PFSK-1 (cell line): ENCODE measurements around the gene CHL1.

ENCODE experiments used
- FOXP2 ChIP-seq: optimal IDR thresholded peaks from 2 replicates; pipeline ENCODE3; 2011; ENCODE audit warnings: borderline replicate concordance, control low read depth, inconsistent platforms; ENCODE audit not compliant: insufficient read depth; ENCODE audit errors: extremely low read length, extremely low read depth
- POLR2AphosphoS5 ChIP-seq: IDR thresholded peaks from 2 replicates; pipeline ENCODE4 v1.6.1; 2012; ENCODE audit warnings: low read depth, mild to moderate bottlenecking, control low read depth, low read length, moderate library complexity
- REST ChIP-seq, 2 experiments: IDR thresholded peaks; 2 replicates each; pipeline versions ENCODE4 v1.6.1 to v1.8.0; 2011 to 2012; ENCODE audit warnings: low read depth in 2 of 2, low read length in 2 of 2, control low read depth in 1 of 2, inconsistent platforms in 1 of 2, mild to moderate bottlenecking in 1 of 2, moderate library complexity in 1 of 2; ENCODE audit not compliant: insufficient read depth in 1 of 2
- SIN3A ChIP-seq: IDR thresholded peaks from 2 replicates; pipeline ENCODE4 v1.6.1; 2012; ENCODE audit warnings: mild to moderate bottlenecking, low read length, moderate library complexity, borderline replicate concordance; ENCODE audit not compliant: insufficient read depth
- TAF1 ChIP-seq: IDR thresholded peaks from 2 replicates; pipeline ENCODE4 v1.6.1; 2012; ENCODE audit warnings: low read length, control low read depth, borderline replicate concordance; ENCODE audit not compliant: insufficient read depth

The CHL1 gene

GRCh38 chr3:236881-237280 lies 40.3 kb downstream of the CHL1 start:
- TF ChIP-seq SIN3A (no peak), FOXP2 (no peak), TAF1 (no peak), POLR2AphosphoS5 (no peak), REST (IDR thresholded peaks at IDR 0.05; ENCODE audit: insufficient read depth in 1 of 2, low read depth in 2 of 2, low read length in 2 of 2) (no peak)

- TF ChIP-seq FOXP2, result no peak
- no peak for TF ChIP-seq TAF1
- TF ChIP-seq SIN3A, result no peak
- no peak for TF ChIP-seq REST (IDR thresholded peaks at IDR 0.05; ENCODE audit: insufficient read depth in 1 of 2, low read depth in 2 of 2, low read length in 2 of 2)
- no peak for TF ChIP-seq POLR2AphosphoS5
Observed at GRCh38 chr3:242602-243355, 46.2 kb downstream of the CHL1 start.

GRCh38 chr3:243356-243725 lies 46.8 kb downstream of the CHL1 start:
- no peak for TF ChIP-seq FOXP2
- no peak for TF ChIP-seq TAF1
- no peak for TF ChIP-seq REST (IDR thresholded peaks at IDR 0.05; ENCODE audit: insufficient read depth in 1 of 2, low read depth in 2 of 2, low read length in 2 of 2)
- no peak for TF ChIP-seq SIN3A

GRCh38 chr3:244041-244440 lies 47.5 kb downstream of the CHL1 start:
- no peak for TF ChIP-seq POLR2AphosphoS5
- no peak for TF ChIP-seq REST (IDR thresholded peaks at IDR 0.05; ENCODE audit: insufficient read depth in 1 of 2, low read depth in 2 of 2, low read length in 2 of 2)
- no peak for TF ChIP-seq SIN3A
- no peak for TF ChIP-seq TAF1
- no peak for TF ChIP-seq FOXP2
